ENCODE measurements around the gene CACNB4.

GRCh38 chr2:151851761-151852160 is 247.1 kb downstream of the CACNB4 start:
- TF ChIP-seq ZNF274 (IDR thresholded peaks at IDR 0.05; ENCODE audit: low read depth, low read length) (no peak), YY1 (IDR thresholded peaks at IDR 0.05; ENCODE audit: insufficient read depth, insufficient read length) (no peak), SUZ12 (IDR thresholded peaks at IDR 0.05; ENCODE audit: extremely low read depth, insufficient read depth, insufficient read length) (no peak)
